D721Med (cell line): Measurements from ENCODE around the gene PPP2R1A.
"Not testable (repeated sequence)": the region's sequence is repeated elsewhere in the genome, so short reads cannot be mapped to it uniquely, and the experiment has no call there.

Source experiments
- DNase-seq: peaks from one replicate; pipeline ENCODE4 v3.0.0; 2011; ENCODE audit warnings: low spot score; ENCODE audit not compliant: insufficient read length
- FAIRE-seq: peaks from 2 replicates; lab custom pipeline; 2011; peaks lifted over from hg19 to GRCh38; lab: Jason Lieb, UNC
- TF ChIP-seq, protein P1 (sequence below): IDR thresholded peaks from 2 replicates; pipeline ENCODE4 v1.5.1; 2012; ENCODE audit warnings: mild to moderate bottlenecking, control low read depth; ENCODE audit not compliant: insufficient read depth; ENCODE audit errors: missing control alignments

The PPP2R1A gene

DNA sequence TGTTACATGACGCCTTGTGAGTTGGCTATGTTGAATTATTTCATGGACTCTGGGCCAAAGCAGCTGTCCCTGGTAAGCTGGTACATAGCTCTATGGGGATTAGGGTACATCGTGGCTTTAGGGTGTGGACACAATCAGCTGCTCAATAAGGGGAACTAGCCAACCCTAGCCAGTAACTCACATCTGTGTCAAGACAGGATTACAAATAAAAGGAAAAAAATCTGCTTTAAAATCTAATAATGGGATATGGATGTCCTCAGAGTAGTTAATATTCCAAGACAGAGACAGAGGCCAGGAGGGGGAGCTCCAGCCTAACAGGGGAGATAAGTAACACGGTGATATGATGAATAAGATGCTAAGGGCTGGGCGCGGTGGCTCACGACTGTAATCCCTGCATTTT is 58.4 kb downstream of the PPP2R1A start:
- DNase-seq: no peak
- no peak for FAIRE-seq
- TF ChIP-seq, protein P1, sequence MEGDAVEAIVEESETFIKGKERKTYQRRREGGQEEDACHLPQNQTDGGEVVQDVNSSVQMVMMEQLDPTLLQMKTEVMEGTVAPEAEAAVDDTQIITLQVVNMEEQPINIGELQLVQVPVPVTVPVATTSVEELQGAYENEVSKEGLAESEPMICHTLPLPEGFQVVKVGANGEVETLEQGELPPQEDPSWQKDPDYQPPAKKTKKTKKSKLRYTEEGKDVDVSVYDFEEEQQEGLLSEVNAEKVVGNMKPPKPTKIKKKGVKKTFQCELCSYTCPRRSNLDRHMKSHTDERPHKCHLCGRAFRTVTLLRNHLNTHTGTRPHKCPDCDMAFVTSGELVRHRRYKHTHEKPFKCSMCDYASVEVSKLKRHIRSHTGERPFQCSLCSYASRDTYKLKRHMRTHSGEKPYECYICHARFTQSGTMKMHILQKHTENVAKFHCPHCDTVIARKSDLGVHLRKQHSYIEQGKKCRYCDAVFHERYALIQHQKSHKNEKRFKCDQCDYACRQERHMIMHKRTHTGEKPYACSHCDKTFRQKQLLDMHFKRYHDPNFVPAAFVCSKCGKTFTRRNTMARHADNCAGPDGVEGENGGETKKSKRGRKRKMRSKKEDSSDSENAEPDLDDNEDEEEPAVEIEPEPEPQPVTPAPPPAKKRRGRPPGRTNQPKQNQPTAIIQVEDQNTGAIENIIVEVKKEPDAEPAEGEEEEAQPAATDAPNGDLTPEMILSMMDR: peak; percentile 87

DNA sequence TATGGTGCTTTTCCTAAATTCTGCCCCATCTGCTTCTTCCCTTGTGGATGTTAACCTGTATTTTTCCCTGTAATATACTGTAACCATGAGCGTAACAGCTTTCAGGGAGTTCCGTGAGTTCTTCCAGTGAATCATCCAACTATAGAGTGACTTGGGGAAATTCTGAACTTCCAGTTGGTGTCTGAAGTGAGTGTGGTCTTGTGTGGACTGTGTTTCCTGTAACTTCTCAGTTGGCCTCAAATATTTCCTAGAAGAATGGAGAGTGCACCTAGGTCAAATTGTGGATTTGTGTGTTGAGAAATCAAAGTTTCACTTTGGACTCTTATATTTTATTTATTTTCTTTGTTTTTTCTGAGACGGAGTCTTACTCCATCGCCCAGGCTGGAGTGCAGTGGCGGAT is 68.6 kb downstream of the PPP2R1A start:
- TF ChIP-seq, protein P1: no peak
- DNase-seq (no peak), FAIRE-seq (no peak)

DNA sequence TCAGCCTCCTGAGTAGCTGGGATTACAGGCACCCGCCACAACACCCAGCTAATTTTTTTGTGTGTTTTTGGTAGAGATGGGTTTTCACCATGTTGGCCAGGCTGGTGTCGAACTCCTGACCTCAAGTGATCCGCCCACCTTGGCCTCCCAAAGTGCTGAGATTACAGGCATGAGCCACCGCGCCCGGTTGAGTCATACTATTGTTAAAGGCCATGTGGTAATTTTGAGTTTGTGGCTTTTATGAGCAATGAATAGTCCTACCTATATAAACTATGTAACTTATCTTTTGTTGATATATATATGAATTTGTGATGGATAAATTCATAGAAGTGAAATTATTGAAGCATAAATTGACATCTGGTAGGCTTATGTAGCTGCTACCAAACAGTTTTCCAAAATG is 75.7 kb downstream of the PPP2R1A start:
- not testable (repeated sequence) for FAIRE-seq, DNase-seq

DNA sequence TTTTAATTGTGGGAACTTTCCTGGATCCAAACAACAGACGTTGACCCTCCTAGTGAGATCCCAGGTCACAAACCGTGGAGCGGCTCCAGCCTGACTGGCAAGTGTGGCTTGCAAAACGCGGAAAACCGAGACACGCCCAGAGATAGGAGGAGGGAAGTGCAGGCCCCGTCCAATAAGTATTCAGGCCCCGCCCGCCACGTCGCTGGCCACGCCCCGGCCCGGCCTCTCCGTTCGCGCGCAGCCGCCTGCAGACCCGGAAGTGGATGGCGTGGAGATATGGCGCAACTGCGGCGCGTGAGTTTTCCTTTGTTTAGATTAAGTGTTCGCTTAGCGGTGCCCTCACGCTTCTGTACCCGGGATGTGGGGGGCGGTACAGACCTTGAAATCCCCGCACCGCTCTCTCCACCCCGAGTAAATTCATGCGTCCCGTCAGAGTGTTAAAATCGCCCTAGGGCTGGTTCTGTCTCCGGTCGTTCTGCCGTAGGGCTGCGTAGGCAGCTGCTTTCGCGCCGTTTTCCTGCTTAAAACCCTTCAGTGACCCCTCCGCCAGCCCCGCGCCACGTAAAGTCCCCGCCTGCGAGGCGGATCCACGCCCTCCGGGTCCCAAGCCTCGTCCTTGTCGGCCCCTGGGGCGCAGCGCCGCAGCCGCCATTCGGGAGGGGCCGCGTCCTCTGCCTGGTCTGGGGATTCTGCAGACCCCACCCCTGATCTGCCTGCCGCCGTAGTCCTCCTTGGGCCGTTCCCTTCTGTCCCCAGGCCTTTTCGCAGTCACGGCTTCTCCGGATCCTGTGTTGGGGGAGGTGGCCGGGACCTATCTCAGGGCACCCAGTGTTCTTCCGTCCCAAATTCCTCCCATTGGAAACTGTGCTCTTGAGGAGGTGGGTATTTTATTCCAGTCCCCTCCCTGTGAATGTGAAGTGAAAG is 79.7 kb downstream of the PPP2R1A start, which contains the start of gene ZNF766:
Gene ZNF766 (plus strand): TSS at position 250 of the 924 bp plus-strand sequence. CDS start 27 bp downstream, at position 277.
- peak; percentile 82 for DNase-seq
- TF ChIP-seq, protein P1: no peak
- FAIRE-seq: no peak

DNA sequence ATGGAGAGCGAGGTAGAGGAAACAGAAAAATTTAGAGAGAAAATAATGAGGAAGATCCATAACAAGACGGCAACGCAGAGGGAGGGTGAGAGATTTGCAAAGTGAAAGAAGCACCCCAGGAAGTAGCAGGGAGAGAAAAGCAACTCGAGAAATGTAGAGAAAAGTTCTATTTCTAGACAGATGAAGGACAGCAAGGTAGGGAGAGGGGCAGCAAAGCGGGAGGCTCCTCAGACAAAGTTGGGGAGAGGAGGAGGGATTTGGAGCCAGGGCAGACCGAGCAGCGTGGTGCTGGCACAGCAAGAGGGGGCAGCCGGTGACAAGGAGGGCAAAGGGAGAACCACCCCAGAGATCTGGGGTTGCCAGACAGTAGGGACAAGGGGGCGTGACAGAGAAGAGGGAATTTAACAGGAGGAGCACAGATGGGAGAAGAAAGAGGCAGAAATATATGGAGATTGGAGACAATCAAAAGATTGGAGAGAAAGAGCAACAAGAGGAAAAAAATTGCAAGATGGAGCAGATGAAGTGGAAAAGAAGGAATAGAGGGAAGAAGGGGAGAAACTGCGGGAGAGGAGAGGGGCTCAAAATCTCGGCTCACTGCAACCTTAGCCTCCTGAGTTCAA is 80.5 kb downstream of the PPP2R1A start:
- FAIRE-seq (no peak), DNase-seq (no peak)
- TF ChIP-seq, protein P1: no peak

DNA sequence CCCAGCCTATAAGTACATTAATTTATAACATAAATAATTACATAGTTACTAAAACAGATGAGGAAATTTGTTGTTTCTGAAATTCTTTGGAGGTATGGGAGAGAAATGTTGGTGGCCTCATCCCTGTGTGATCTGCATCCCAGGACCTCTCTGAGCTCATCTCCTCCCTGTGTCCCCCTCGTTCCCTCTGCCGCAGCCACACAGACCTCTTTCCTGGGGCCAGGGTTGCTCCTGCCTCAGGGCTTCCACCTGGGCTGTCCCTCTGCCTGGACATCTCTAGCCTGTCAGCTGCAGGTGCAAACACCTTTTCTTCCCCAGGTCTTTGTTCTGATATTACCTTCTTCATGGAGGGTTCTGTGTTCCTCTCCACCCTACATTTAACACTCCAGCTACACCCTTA is 83.4 kb downstream of the PPP2R1A start:
- DNase-seq (no peak), FAIRE-seq (no peak)
- TF ChIP-seq, protein P1: no peak

DNA sequence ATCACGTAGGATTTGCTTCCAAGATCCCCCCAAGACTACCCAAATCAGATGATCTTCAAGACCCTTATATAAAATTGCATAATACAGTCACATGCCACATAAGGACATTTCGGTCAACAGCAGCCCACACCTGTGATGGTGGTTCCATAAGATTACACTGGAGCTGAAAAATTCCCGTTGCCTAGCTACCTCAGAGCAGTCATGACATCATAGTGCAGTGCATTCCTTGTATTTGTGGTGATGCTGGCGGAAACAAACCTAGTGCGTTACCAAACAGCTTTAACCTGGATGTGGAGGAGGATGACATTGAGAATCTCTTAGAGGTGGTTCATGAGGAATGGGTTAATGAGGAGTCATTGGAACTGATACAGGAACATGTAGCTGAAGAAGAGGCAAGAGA is 84.3 kb downstream of the PPP2R1A start:
- FAIRE-seq (no peak), DNase-seq (no peak)
- TF ChIP-seq, protein P1: no peak
